Testis (tissue), 3 donors: Measurements from ENCODE around the gene CFAP69. TPM values are rescaled to one million over a fixed set of nuclear protein-coding genes. Genes with fewer than 3 reads are reported as not detected.
A peak's percentile ranks its signal among the peaks of the same experiment; 100 is the strongest.
"Not testable (repeated sequence)": the region's sequence is repeated elsewhere in the genome, so short reads cannot be mapped to it uniquely, and the experiment has no call there.

Source experiments
- DNase-seq: peaks from one replicate; pipeline ENCODE4 v3.0.0-alpha.2; 2019
- H3K27ac ChIP-seq, 2 donors: fragments of 200-600 bp; sonication (generic); one replicate each; pipeline ENCODE4 v1.5.1; 2019
- H3K27me3 ChIP-seq: fragments of 200-600 bp; sonication (generic); one replicate; pipeline ENCODE4 v1.5.1; 2019
- H3K36me3 ChIP-seq: fragments of 200-600 bp; sonication (generic); one replicate; pipeline ENCODE4 v1.5.1; 2017; ENCODE audit warnings: low read depth; ENCODE audit errors: missing control alignments
- H3K4me1 ChIP-seq: fragments of 200-600 bp; sonication (generic); one replicate; pipeline ENCODE4 v1.5.1; 2019
- H3K4me3 ChIP-seq, 2 donors: fragments of 200-600 bp; sonication (generic); one replicate each; pipeline ENCODE4 v1.5.1; 2017 to 2019
- H3K9me3 ChIP-seq: fragments of 200-600 bp; sonication (generic); one replicate; pipeline ENCODE4 v1.5.1; 2017
- POLR2A ChIP-seq: fragments of 450-650 bp; IDR thresholded peaks from one replicate; pipeline ENCODE4 v1.6.1; 2017; ENCODE audit warnings: antibody characterized with exemption, mild to moderate bottlenecking, moderate library complexity
- WGBS, 2 donors: methylation state at CpG; one replicate each; pipeline ENCODE4 v1.1.5; 2018; 5-methylcytosine and 5-hydroxymethylcytosine counted together
- intact Hi-C: fragments of 100-400 bp; cut with DNase I; formaldehyde crosslinking; loops from one replicate; pipeline ENCODE4 v1.15.1; 2023; ENCODE audit warnings: low total_unique reads
- polyA plus RNA-seq: library from polyadenylated mRNA; stranded (reverse); fragments of 350-450 nt; fragmentation: Illumina TruSeq; extraction: RNeasy Lipid Tissue Mini Kit (QIAGEN cat#74804); gene quantifications from one replicate; pipeline ENCODE4 v1.2.3, GENCODE V29; 2014; ENCODE audit warnings: low read depth, low replicate concordance; ENCODE audit not compliant: insufficient read depth
- small RNA-seq, 2 donors: library from RNA; depleted of rRNA; stranded (forward); fragments of <200 nt; gene quantifications; one replicate each; pipeline ENCODE3, GENCODE V24; 2016
- total RNA-seq, 2 donors: library from RNA; depleted of rRNA; stranded (reverse); fragments of >200 nt; gene quantifications; one replicate each; pipeline ENCODE4 v1.2.3, GENCODE V29; 2016
- TF ChIP-seq, protein P1 (sequence below), 3 experiments: fragments of 450-650 bp in 2 of 3; fragments of 200-600 bp in 1 of 3; sonication (generic) in 1 of 3; IDR thresholded peaks; one replicate each; pipeline ENCODE4 v1.5.1; 2016 to 2019; ENCODE audit warnings: antibody characterized with exemption in 3 of 3, mild to moderate bottlenecking in 2 of 3, moderate library complexity in 1 of 3

CFAP69 gene
- total and polyA plus RNA-seq, 3 donors from 2014 or later, result 8.7 to 18.0 (median 9.0) TPM

DNA sequence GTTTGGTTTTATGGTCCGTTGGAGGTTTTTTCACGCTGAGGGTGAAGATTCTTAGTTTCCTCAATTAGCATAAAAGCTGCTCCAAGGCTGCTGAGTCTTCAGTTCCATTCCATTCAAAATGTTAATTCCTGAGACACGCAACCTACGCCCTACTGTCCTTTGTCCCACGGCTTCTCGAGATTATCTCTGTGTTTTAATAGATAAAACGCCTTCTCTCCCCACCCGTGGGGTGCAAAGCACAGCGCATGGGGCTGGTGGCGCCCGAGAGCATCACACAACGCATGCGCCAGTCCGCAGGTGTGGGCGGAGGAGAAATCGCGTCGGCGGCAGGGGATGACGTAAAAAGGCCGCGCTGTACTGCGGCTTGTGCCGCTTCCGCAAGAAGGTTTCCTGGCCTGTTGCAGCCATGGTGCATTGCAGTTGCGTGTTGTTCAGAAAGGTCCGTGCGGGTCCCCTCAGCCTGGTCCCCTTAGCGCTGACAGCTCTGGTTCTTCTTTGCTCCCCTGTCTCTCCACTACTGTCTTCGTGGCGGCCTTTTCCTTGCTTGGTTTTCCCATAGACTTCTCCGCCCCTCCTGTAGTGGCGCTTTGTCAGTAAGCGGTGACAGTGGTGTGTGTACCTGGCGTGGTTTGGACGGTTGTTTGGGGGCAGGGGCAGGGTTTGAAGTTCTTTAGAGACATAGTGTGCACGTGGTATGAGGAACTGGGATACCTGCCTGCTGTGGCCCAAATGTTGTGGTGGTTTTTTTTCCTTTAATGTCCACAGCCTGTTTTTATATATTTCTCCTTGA is 101.6 kb downstream of the CFAP69 start, which contains the start of gene GTPBP10:
GTPBP10 (plus strand) TSS at position 381 of the 790 bp plus-strand sequence; CDS start at position 407, 26 bp downstream.
- peaks cover 4% of the 10 kb centered on the region for H3K4me1 ChIP-seq
- no peaks in the 10 kb centered on the region for H3K27me3 ChIP-seq
- TF ChIP-seq, protein P1, sequence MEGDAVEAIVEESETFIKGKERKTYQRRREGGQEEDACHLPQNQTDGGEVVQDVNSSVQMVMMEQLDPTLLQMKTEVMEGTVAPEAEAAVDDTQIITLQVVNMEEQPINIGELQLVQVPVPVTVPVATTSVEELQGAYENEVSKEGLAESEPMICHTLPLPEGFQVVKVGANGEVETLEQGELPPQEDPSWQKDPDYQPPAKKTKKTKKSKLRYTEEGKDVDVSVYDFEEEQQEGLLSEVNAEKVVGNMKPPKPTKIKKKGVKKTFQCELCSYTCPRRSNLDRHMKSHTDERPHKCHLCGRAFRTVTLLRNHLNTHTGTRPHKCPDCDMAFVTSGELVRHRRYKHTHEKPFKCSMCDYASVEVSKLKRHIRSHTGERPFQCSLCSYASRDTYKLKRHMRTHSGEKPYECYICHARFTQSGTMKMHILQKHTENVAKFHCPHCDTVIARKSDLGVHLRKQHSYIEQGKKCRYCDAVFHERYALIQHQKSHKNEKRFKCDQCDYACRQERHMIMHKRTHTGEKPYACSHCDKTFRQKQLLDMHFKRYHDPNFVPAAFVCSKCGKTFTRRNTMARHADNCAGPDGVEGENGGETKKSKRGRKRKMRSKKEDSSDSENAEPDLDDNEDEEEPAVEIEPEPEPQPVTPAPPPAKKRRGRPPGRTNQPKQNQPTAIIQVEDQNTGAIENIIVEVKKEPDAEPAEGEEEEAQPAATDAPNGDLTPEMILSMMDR (IDR thresholded peaks at IDR 0.05), result peak; percentile 58 to 80 (median 70)
- TF ChIP-seq POLR2A, result peak; percentile 5
- H3K27ac ChIP-seq, result peak within 1 kb of the TSS; percentile 51 to 83
- no peaks in the 10 kb centered on the region for H3K36me3 ChIP-seq
- 0% methylated on average over 18 to 37 of the region's 37 CpGs for WGBS, 2 donors
- intact Hi-C loops, result no loop called here
- peak within 1 kb of the TSS; percentile 82 for H3K4me3 ChIP-seq
- peak; percentile 95 for DNase-seq
- H3K9me3 ChIP-seq, result no peaks in the 10 kb centered on the region

DNA sequence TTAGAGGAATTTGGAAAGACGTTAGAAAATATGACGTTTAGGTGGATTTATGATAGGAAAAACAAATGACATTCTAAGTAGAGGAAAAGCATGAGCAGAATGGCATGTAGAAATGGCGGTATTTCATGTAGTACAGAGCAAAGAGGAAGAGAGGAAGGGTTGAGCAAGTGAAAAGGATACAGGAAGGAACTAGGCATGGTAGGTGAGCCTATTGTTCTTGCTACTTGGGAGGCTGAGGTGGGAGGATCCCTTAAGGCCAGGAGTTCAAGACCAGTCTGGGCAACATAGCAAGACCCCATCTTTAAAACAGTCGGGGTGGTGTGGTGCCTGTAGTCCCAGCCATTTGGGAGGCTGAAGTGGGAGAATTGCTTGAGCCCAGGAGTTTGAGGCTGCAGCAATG is 102.8 kb downstream of the CFAP69 start:
- Histone ChIP-seq H3K4me1 (peaks cover 4% of the 10 kb centered on the region), H3K27me3 (no peaks in the 10 kb centered on the region), H3K27ac (no peak overlapping the region), H3K36me3 (no peaks in the 10 kb centered on the region), H3K9me3 (no peaks in the 10 kb centered on the region), H3K4me3 (no peak overlapping the region)
- TF ChIP-seq, protein P1 (IDR thresholded peaks at IDR 0.05), result no peak
- no peak for TF ChIP-seq POLR2A
- DNase-seq, result no peak
- intact Hi-C loops, result no loop called here
- 55 to 57% methylated on average over 4 of the region's 4 CpGs for WGBS, 2 donors

DNA sequence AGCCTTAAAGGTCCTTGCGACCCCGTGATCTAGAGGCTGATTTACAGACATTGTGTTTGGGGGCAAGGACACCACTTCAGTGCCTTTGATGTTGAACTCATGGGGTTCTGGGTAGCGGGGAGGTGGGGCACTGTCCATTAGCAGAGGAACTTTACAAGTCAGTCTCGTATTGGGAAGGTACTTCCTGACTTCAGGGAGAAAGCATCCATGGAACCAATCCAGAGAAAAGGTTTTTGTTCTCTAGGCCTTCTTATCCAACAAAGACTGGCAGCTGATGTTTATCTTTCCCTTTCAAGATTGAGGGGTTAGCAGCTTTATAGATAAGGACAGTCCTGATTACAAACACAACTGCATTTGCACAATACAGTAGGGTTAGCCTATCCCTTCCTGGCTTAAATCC is 104.3 kb downstream of the CFAP69 start:
- H3K36me3 ChIP-seq, result no peaks in the 10 kb centered on the region
- H3K27ac ChIP-seq, result no peak overlapping the region
- H3K9me3 ChIP-seq, result no peaks in the 10 kb centered on the region
- DNase-seq, result no peak
- no peak overlapping the region for H3K4me3 ChIP-seq
- H3K27me3 ChIP-seq, result no peaks in the 10 kb centered on the region
- WGBS, 2 donors, result 85 to 86% methylated on average over 4 of the region's 4 CpGs
- TF ChIP-seq POLR2A, result no peak
- TF ChIP-seq, protein P1 (IDR thresholded peaks at IDR 0.05), result no peak
- intact Hi-C loops, result no loop called here
- H3K4me1 ChIP-seq, result peaks cover 4% of the 10 kb centered on the region

DNA sequence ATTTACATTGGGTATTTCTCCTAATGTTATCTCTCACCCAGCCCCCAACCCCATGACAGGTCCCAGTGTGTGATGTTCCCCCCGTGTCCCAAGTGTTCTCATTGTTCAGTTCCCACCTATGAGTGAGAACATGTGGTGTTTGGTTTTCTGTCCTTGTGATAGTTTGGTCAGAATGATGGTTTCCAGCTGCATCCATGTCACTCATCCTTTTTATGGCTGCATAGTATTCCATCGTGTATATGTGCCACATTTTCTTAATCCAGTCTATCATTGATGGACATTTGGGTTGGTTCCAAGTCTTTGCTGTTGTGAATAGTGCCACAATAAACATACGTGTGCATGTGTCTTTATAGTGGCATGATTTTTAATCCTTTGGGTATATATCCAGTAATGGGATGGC is 105.1 kb downstream of the CFAP69 start:
- 88 to 89% methylated on average over 3 of the region's 3 CpGs for WGBS, 2 donors
- H3K27me3 ChIP-seq, H3K9me3 ChIP-seq, DNase-seq, intact Hi-C loops, H3K4me1 ChIP-seq, H3K4me3 ChIP-seq, H3K27ac ChIP-seq, H3K36me3 ChIP-seq: not testable (repeated sequence)

DNA sequence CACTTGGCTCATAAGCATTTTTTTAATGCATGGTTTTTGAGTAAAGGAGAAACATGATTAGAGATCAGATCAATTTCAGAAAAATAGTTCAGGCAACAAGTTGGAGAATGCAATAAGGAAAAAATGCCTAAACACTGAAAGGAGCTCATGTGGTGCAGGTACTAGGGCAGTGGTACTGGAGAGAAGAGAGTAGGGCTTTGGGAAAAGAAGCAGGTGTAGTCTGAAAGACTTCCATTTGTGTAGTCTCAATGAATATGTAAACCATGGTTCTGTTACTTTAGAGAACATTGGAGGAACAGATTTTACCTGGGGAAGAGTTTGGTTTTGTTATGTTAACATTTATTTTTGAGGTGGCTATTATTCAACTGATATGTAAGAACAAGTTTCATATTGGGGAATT is 107.0 kb downstream of the CFAP69 start:
- intact Hi-C loops, result no loop called here
- Histone ChIP-seq H3K4me3 (no peak overlapping the region), H3K27ac (no peak overlapping the region), H3K9me3 (no peaks in the 10 kb centered on the region), H3K4me1 (peaks cover 4% of the 10 kb centered on the region), H3K36me3 (no peaks in the 10 kb centered on the region), H3K27me3 (no peaks in the 10 kb centered on the region)
- DNase-seq, result no peak
- TF ChIP-seq, protein P1 (IDR thresholded peaks at IDR 0.05), result no peak
- TF ChIP-seq POLR2A, result no peak

Small RNA genes within 50 kb of the gene (small RNA-seq; reads per million reads assigned to genes)
- gene RF00019, result 0 reads per million in 2 donors

Other genes with a start within 250 kb of the CFAP69 start
- gene STEAP1, start 90.7 kb upstream of the CFAP69 start, total RNA-seq, result 1 to 10 TPM; 6.4 to 7.3 TPM
- gene STEAP1, start 90.7 kb upstream of the CFAP69 start, polyA plus RNA-seq, result 6.4 TPM
- 1 to 10 TPM; 4.3 to 4.5 TPM for gene STEAP2, start 33.4 kb upstream of the CFAP69 start, total RNA-seq
- gene STEAP2, start 33.4 kb upstream of the CFAP69 start, polyA plus RNA-seq, result 1.8 TPM
- gene FAM237B, start 76.1 kb downstream of the CFAP69 start, total RNA-seq, result not detected
- gene FAM237B, start 76.1 kb downstream of the CFAP69 start, polyA plus RNA-seq, result 0.17 TPM
- gene GTPBP10, start 101.5 kb downstream of the CFAP69 start, total RNA-seq, result 10 to 100 TPM; 14.6 to 16.6 TPM
- 25.6 TPM for gene GTPBP10, start 101.5 kb downstream of the CFAP69 start, polyA plus RNA-seq
- 10 to 100 TPM; 31.8 to 33.9 TPM for gene CLDN12, start 158.3 kb downstream of the CFAP69 start, total RNA-seq
- gene CLDN12, start 158.3 kb downstream of the CFAP69 start, polyA plus RNA-seq, result 40.5 TPM
- gene PTTG1IP2, start 224.5 kb downstream of the CFAP69 start, total RNA-seq, result 1 to 10 TPM; 5.8 to 8.0 TPM
- gene PTTG1IP2, start 224.5 kb downstream of the CFAP69 start, polyA plus RNA-seq, result 13.1 TPM